ENCODE measurements around the gene SLC22A14. TPM values are rescaled to one million over a fixed set of nuclear protein-coding genes. Genes with fewer than 3 reads are reported as not detected.

SLC22A14 gene
- total and polyA plus RNA-seq, 10 of the 15 experiments (the other 5 are each of a cell fraction or from before 2014, with no cell fraction given): not detected

GRCh38 chr3:38275658-38276057, 6.4 kb upstream of the SLC22A14 start (continued):
- TF ChIP-seq CREB1 (IDR thresholded peaks at IDR 0.05; ENCODE audit: low read depth) (no peak), EED (IDR thresholded peaks at IDR 0.05; ENCODE audit: low read depth) (no peak), MXI1 (IDR thresholded peaks at IDR 0.05; ENCODE audit: low read depth, low read length) (no peak), ETV6 (conservative IDR thresholded peaks at IDR 0.05 in 1 of 2, IDR thresholded peaks at IDR 0.05 in 1 of 2; ENCODE audit: borderline replicate concordance in 1 of 2, low read depth in 1 of 2) (no peak), CHD2 (IDR thresholded peaks at IDR 0.05; ENCODE audit: borderline replicate concordance, low read depth, low read length) (no peak), SUZ12 (IDR thresholded peaks at IDR 0.05; ENCODE audit: unreplicated experiment) (no peak), NFYA (IDR thresholded peaks at IDR 0.05; ENCODE audit: borderline replicate concordance, low read depth, low read length) (no peak)

- ChIA-PET POLR2A (no interaction called here), RAD21 (ENCODE audit: unreplicated experiment) (no interaction called here), SMC1A (ENCODE audit: uncharacterized antibody, unreplicated experiment) (no interaction called here), CTCF (no interaction called here)
- no peaks in the 10 kb centered on the region for H3K4me1 ChIP-seq (ENCODE audit: control insufficient read depth, insufficient read depth, low read length)
- H3K9ac ChIP-seq (ENCODE audit: control insufficient read depth, insufficient read depth, low read length): no peak overlapping the region
- H3K4me2 ChIP-seq (ENCODE audit: control insufficient read depth, insufficient read depth): no peak overlapping the region
- no peaks in the 10 kb centered on the region; the same call in 2 of the 3 replicates for H3K9me3 ChIP-seq (replicated peaks; ENCODE audit: control insufficient read depth, insufficient read depth, low read length)
- H3K27me3 ChIP-seq (replicated peaks in 1 of 2; ENCODE audit: control insufficient read depth in 2 of 2, insufficient read depth in 2 of 2, low read length in 1 of 2): no peaks in the 10 kb centered on the region; a peak in 1 of 4 replicates
- no TSS peak for BruUV-seq (replicated peaks)
- no peak overlapping the region for H3K27ac ChIP-seq (ENCODE audit: control insufficient read depth, insufficient read depth)
- DNase-seq (ENCODE audit: low read depth, low spot score) (no peak), FAIRE-seq (no peak), ATAC-seq (no peak)
- WGBS (ENCODE audit: insufficient coverage, insufficient replicate concordance, low lambda C conversion rate, missing lambda C conversion rate): 68% methylated on average over 13 of the region's 13 CpGs
- no peak overlapping the region for H2AFZ ChIP-seq (ENCODE audit: control insufficient read depth, low read depth, low read length)
- intact Hi-C loops (cut with micrococcal nuclease; ENCODE audit: unreplicated experiment) (no loop called here), in situ Hi-C loops (cut with MboI) (no loop called here)
- no peaks in the 10 kb centered on the region for H3K79me2 ChIP-seq (ENCODE audit: control insufficient read depth, insufficient read depth, low read length)
- no peak overlapping the region for H3K4me3 ChIP-seq
- no peaks in the 10 kb centered on the region for H3K36me3 ChIP-seq (ENCODE audit: control insufficient read depth in 2 of 2, insufficient read depth in 2 of 2, low read length in 1 of 2)
- no peaks in the 10 kb centered on the region for H4K20me1 ChIP-seq (ENCODE audit: control insufficient read depth, insufficient read depth)
- TF ChIP-seq, protein P1, sequence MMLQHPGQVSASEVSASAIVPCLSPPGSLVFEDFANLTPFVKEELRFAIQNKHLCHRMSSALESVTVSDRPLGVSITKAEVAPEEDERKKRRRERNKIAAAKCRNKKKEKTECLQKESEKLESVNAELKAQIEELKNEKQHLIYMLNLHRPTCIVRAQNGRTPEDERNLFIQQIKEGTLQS (IDR thresholded peaks at IDR 0.05; ENCODE audit: borderline replicate concordance, extremely low read depth, low read depth, low read length): no peak
- no peak for TF ChIP-seq CEBPB (IDR thresholded peaks at IDR 0.05; ENCODE audit: borderline replicate concordance in 1 of 2, low read depth in 2 of 2, low read length in 2 of 2)
- no peak for TF ChIP-seq CREM (IDR thresholded peaks at IDR 0.05; ENCODE audit: low read depth)
- TF ChIP-seq BCLAF1 (IDR thresholded peaks at IDR 0.05): no peak
- no peak for TF ChIP-seq RCOR1 (conservative IDR thresholded peaks at IDR 0.05; ENCODE audit: low read depth, low read length)
- no peak for TF ChIP-seq ZBTB33 (IDR thresholded peaks at IDR 0.05)
- no peak for TF ChIP-seq RAD51 (IDR thresholded peaks at IDR 0.05)
- no peak for TF ChIP-seq PAX5 (IDR thresholded peaks at IDR 0.05; ENCODE audit: borderline replicate concordance, low read depth, low read length)
- TF ChIP-seq PKNOX1 (IDR thresholded peaks at IDR 0.05): no peak
Observed at GRCh38 chr3:38276081-38276916, 5.8 kb upstream of the SLC22A14 start.
